HepG2 (cell line): Measurements from ENCODE around the gene TTLL11. TPM values are rescaled to one million over a fixed set of nuclear protein-coding genes. Genes with fewer than 3 reads are reported as not detected.

ENCODE experiments used
- CEBPB ChIP-seq: IDR thresholded peaks from 2 replicates; pipeline ENCODE4 v1.6.1; 2011; ENCODE audit warnings: low read depth, low read length, improper control_type of control experiment, borderline replicate concordance
- GPN1 ChIP-seq: sonication (generic); formaldehyde crosslinking; IDR thresholded peaks from 2 replicates; pipeline ENCODE4 v1.5.1; 2020; ENCODE audit warnings: missing genetic modification reagents, borderline replicate concordance
- HNF4A ChIP-seq: sonication (generic); formaldehyde crosslinking; IDR thresholded peaks from 2 replicates; pipeline ENCODE4 v1.4.0; 2020; ENCODE audit warnings: missing genetic modification reagents
- PAXIP1 ChIP-seq: sonication (generic); formaldehyde crosslinking; conservative IDR thresholded peaks from 2 replicates; pipeline ENCODE4 v1.4.0; 2020; ENCODE audit warnings: mild to moderate bottlenecking, missing genetic modification reagents, moderate library complexity
- TEAD2 ChIP-seq: sonication (generic); formaldehyde crosslinking; IDR thresholded peaks from 2 replicates; pipeline ENCODE4 v1.9.0; 2021; ENCODE audit warnings: missing genetic modification reagents
- TFDP1 ChIP-seq: IDR thresholded peaks from 2 replicates; pipeline ENCODE4 v1.6.1; 2016; ENCODE audit warnings: missing compliant biosample characterization, missing genetic modification reagents, borderline replicate concordance
- XBP1 ChIP-seq: sonication (generic); formaldehyde crosslinking; IDR thresholded peaks from 2 replicates; pipeline ENCODE4 v1.5.0; 2020; ENCODE audit warnings: missing genetic modification reagents
- ZNF234 ChIP-seq: sonication (generic); formaldehyde crosslinking; conservative IDR thresholded peaks from 2 replicates; pipeline ENCODE4 v1.5.1; 2020; ENCODE audit warnings: mild to moderate bottlenecking, missing genetic modification reagents
- ZNF24 ChIP-seq: fragments of 450-650 bp; IDR thresholded peaks from 2 replicates; pipeline ENCODE4 v1.6.1; 2017; ENCODE audit warnings: antibody characterized with exemption, mild to moderate bottlenecking
- ZNF264 ChIP-seq: sonication (generic); formaldehyde crosslinking; IDR thresholded peaks from 2 replicates; pipeline ENCODE4 v1.4.0; 2020; ENCODE audit warnings: missing genetic modification reagents
- ZNF749 ChIP-seq: sonication (generic); formaldehyde crosslinking; IDR thresholded peaks from 2 replicates; pipeline ENCODE4 v1.8.0; 2022; ENCODE audit warnings: mild to moderate bottlenecking, missing genetic modification reagents, moderate library complexity, borderline replicate concordance
- polyA plus RNA-seq, 8 experiments: library from polyadenylated mRNA; depleted of rRNA in 3 of 8; stranded (reverse) in 7 of 8; unstranded in 1 of 8; fragments of >200 nt; fragmentation: Illumina TruSeq in 4 of 8; extraction: Trizol in 4 of 8; gene quantifications; 2 replicates each; pipeline versions ENCODE4 v1.2.1 to v1.2.3, GENCODE V29; 2011 to 2016; ENCODE audit warnings: low read depth in 4 of 8, missing spikeins in 1 of 8, mixed read lengths in 1 of 8; ENCODE audit not compliant: insufficient read depth in 1 of 8
- total RNA-seq, 5 experiments: library from RNA; depleted of rRNA; stranded (reverse); fragments of >200 nt; fragmentation: Illumina TruSeq; extraction: Trizol; gene quantifications; 2 replicates each; pipeline ENCODE4 v1.2.3, GENCODE V29; 2016; ENCODE audit warnings: low read depth in 1 of 5
- TF ChIP-seq, protein P1 (sequence below): sonication (generic); formaldehyde crosslinking; IDR thresholded peaks from 2 replicates; pipeline ENCODE4 v1.4.0; 2020; ENCODE audit warnings: mild to moderate bottlenecking, low read depth, missing genetic modification reagents
- TF ChIP-seq, protein P2 (sequence below), 2 experiments: fragments of 450-650 bp in 1 of 2; sonication (generic) in 1 of 2; formaldehyde crosslinking; IDR thresholded peaks; 2 replicates each; pipeline versions ENCODE4 v1.5.0 to v1.8.0; 2020 to 2022; ENCODE audit warnings: mild to moderate bottlenecking in 1 of 2, missing genetic modification reagents in 1 of 2

TTLL11 gene
- total and polyA plus RNA-seq, 2 of the 13 experiments (the other 11 are each of a cell fraction or from before 2014, with no cell fraction given), result 4.5 to 5.2 TPM

DNA sequence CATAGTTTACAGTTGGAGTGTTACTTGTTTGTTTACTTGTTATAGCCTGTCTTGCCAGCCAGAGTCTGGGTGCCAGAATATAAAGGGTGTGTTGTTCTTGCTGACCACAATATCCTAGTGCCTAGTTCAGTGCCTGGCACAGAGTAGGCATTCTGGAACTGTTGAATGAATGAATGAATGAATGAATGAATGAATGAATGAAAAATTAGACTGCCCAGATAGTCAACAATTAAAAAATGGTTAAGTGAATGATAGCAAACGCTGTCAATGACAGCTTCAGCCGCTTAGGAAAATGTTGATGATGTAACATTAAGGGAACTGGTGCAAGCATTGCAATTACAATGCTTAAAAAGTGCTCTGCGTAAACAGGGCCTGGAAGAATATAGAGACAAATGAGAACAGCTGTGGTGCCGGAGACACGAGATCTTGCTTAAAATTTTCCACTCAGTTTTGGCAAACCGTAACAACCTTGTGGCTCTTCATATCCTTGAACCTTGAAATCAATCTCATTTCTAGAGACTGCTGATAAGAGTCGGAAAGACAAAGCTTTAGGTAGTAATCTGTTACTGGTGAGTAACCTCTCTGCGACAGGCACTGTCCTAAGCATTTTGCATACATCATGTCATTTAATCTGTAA is 4.7 kb upstream of the TTLL11 start (continued):
- TF ChIP-seq TEAD2 (no peak), TFDP1 (CRISPR knock-in tag) (no peak), HNF4A (peak; percentile 20; the same call in 1 of the 2 replicates), XBP1 (no peak), ZNF234 (CRISPR knock-in tag) (no peak), GPN1 (CRISPR knock-in tag) (no peak), PAXIP1 (0 out of 2 replicates have a peak, but pooled peaks have one; percentile 25), ZNF264 (CRISPR knock-in tag) (no peak), ZNF749 (CRISPR knock-in tag) (0 out of 2 replicates have a peak, but pooled peaks have one; percentile 25), ZNF24 (peak; percentile 86), CEBPB (peak; percentile 72; the same call in 1 of the 2 replicates)
- TF ChIP-seq, protein P1, sequence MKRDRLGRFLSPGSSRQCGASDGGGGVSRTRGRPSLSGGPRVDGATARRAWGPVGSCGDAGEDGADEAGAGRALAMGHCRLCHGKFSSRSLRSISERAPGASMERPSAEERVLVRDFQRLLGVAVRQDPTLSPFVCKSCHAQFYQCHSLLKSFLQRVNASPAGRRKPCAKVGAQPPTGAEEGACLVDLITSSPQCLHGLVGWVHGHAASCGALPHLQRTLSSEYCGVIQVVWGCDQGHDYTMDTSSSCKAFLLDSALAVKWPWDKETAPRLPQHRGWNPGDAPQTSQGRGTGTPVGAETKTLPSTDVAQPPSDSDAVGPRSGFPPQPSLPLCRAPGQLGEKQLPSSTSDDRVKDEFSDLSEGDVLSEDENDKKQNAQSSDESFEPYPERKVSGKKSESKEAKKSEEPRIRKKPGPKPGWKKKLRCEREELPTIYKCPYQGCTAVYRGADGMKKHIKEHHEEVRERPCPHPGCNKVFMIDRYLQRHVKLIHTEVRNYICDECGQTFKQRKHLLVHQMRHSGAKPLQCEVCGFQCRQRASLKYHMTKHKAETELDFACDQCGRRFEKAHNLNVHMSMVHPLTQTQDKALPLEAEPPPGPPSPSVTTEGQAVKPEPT, result no peak
- TF ChIP-seq, protein P2, sequence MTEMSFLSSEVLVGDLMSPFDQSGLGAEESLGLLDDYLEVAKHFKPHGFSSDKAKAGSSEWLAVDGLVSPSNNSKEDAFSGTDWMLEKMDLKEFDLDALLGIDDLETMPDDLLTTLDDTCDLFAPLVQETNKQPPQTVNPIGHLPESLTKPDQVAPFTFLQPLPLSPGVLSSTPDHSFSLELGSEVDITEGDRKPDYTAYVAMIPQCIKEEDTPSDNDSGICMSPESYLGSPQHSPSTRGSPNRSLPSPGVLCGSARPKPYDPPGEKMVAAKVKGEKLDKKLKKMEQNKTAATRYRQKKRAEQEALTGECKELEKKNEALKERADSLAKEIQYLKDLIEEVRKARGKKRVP (CRISPR knock-in tag; IDR thresholded peaks at IDR 0.05), result peak in 1 of 2 experiments; percentile 88; a peak in 2 of 4 replicates
